Raji (cell line): Measurements from ENCODE around the gene CDCA4.

Source experiments
- POLR2A ChIP-seq: IDR thresholded peaks from 2 replicates; pipeline ENCODE4 v1.6.1; 2011; ENCODE audit warnings: low read depth, low read length, control low read depth; ENCODE audit not compliant: insufficient read depth

Gene CDCA4

DNA sequence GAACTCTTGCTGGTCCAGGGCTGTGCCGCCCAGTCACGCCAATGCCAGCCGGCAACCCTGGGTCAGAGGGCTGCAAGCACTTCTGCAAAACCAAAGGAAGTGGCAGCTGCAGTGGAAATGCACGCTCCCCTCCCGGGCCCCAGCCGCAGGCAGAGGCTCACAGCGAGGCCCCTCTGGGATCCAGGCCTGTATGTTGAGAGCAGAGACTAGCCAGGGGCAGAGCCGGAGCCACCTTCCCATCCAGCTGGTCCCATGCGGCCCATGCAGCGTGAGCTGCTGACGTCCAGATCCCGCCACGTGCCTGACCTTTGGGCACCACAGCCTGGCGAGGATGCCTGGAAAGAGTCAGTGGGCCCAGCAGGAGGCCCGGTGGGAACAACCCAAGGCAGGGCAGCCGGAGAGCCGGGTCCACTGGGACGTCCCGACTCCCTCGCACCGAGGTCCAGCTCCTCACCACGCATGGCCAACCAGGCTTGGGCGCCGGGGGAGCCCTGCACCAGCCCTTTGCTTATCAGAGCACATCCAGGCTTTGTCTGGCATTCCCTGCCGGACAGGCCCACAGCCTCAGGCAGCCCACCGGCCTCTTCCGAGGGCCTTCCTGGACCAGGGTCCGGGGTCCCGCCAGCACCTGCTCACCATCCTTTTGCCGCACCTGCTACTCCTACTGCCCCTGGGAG is 40.0 kb upstream of the CDCA4 start:
- no peak for TF ChIP-seq POLR2A

DNA sequence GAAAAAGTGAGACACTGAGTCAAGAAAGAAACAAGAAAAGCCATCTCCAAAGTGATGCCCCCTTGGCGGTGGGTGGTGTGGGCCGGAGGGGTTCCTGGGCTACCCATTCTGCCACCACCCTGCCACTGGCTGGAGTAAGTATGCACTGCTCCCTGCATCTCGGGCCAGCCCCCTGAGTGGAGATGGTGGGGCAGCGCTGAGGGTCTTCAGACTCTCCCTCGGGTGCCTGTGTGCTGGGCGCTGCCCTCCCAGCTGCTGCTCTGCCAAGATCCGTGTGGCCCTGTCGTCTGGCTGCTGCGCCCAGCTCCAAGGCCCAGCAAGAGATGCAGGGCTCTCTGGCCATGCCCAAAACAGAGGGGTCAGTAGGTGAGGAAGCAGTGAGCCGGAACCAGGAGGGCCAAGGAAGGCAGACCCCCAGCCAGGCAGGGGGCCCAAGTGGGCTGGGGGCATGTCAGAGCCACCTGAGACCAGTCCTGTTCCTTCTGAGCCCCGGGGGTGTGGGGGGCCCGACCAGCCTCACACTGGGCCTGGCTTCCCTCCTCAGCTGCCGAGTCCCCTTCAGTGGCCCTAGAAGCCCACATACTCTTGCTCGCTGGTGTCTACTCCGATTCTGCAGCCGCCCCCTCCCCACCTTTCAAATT is 39.2 kb upstream of the CDCA4 start:
- no peak for TF ChIP-seq POLR2A

DNA sequence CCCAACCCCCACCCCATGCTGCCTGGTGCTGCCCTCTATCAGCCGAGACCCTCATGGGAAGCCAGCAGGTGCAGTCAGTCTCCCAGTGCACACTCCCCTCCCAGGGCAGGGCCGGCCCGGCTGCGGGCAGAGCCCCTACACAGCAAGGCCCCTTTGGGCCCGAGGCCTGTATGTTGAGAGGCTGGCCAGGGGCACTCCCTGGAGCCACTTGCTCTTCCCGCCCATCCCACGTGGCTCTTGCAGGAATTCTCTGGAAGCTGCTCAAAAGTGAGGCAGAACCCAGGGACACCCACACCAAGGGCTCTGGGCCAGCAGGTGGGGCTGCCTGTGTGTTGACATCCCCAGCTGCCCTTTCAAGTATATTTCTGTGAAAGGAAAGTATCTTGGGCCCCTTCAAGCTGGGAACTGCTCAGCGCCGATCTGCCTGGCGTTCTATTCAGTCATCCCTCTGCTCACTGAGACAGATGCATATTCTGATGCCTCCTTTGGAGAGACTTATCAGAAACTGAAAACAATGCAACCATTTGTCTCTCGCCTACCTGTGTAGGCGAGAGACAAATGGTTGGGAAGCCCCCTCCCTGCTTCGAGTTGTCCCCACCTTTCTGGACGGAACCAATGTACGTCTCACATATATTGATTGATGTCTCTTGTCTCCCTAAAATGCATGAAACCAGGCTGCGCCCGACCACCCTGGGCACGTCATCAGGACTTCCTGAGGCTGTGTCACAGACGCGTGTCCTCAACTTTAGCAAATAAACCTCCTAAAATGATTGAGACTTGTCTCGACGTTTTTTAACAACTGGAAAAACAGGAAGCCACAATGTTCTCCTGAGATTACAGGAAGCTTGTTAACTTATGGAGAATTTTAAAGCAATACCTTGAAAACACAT is 38.4 kb upstream of the CDCA4 start:
- TF ChIP-seq POLR2A: no peak

DNA sequence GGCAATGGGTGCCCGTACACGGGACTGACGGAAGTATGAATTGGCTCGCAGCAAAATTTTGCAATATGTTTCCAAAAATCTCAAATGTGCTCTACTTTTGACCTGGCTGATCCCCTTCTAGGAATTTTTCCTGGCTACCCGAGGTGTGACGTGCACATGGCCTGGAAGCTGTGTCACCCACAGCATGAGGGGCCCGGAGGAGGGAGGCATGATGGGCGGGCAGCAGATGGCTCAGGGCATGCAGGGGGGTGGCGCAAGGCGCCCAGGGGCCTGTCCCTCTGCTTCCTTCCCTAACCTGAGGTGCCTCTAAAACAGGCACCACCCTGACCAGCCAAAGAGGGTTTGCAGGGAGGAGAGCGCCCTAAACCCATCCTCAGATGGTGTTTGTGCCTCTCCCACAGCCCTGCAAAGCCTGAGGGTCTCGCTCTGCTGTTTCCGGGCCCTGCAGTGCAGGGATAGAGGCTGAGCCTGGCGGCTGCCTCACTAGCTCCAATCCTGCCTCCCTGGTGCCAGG is 37.7 kb upstream of the CDCA4 start:
- no peak for TF ChIP-seq POLR2A

DNA sequence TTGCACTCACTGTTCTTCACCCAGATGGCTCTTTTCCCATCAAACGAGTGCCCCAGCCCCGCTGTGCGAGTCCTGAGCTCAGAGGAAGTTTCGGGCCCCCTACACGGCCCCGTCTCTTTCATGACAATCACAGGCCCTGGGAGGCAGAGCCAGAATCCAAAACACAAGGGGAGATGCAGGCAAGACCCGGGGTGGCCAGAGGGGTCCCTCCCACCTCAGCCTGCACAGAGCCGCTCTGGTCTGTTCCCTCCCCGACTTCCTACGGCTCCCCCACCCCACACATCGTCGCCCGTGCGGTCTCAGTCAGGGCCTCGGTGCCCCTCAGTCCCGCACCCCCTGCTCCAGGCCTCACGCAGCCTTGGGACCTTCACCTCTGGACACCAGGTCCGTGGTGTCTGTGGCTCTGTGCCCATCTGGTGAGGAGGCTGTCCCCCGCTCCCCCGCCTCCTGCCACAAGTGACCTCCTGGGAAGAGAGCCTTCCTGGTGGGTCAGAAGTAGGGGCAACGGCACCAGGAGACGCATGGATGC is 35.5 kb upstream of the CDCA4 start:
- TF ChIP-seq POLR2A: no peak

DNA sequence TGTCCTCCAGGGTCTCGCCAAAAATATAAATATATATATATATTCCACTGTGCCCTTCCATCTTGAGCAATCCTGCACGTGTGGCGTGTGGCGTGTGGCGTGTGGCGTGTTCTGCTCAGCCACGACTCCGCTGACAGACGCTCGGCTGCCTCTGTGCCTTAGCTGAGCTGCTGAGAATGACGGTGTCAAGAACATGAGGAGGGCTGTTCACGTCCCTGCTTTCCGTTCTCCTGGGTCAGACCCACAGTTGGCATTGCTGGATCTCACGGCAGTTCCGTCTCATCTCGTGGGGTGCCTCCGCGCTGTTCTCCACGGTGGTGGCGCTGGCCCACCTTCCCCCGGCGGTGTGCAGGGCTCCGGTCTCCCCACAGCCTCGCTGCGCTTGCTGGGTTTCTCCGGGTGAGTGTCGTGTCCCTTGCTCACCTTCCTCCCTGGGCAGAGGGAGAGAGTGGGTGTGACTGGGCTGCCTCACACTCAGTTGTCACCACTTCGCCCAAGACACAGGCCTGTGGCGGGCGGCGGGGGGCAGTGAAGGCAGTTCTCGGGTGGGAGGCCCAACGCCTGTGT is 34.9 kb upstream of the CDCA4 start:
- no peak for TF ChIP-seq POLR2A

DNA sequence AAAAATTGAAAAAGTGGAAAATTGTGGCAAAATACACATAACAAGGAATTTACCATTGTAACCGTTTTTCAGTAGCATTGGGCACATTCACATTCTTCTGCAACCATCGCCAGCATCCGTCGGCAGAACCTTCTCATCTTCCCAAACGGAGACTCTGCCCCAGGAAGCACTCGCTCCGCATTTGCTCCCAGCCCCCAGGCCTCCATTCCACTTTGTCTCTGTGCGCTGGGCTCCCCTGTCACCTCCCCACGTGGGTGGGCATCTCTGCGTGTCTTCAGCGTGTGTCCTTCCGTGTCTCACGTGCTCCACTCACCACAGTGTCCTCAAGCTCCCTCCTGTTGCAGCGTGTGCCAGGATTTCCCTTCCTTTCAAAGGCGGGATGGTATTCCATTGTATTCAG is 34.5 kb upstream of the CDCA4 start:
- TF ChIP-seq POLR2A: no peak

DNA sequence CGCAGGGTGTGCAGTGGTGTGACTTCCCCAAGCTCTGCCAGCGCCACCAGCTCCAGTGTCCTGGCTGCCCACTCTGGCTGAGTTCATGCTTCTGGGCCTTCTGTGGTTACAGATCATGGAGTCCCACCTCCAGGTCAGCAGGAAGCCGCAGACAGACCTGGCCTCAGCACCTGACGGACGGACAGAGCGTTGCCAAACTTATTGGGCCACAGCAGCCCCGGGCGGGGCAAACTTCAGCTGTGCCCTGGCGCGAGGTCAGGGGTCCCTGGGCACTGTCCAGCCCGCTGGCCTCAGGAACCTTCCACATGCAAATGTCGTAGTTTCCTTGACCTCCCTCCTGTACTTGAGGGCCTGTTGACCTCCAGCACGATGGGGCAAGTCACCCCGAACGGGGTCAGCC is 33.1 kb upstream of the CDCA4 start:
- no peak for TF ChIP-seq POLR2A

DNA sequence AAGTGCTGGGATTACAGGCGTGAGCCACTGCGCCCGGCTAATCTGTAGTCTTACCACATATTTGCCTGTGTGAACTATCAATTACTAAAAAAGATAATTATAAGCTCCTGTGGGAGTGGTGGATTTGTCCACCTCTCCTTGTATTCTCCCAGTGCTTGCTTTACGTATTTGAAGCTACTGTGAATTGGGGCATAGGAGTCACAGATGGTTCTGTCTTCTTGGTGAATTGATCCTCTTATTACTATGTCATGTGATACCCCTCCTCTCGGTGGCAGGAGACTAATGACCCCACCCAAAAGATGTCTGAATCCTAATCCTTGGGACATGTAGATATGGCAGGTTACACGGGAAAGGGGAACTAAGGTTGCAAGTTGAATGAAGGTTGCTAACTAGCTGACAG is 32.5 kb upstream of the CDCA4 start:
- no peak for TF ChIP-seq POLR2A

DNA sequence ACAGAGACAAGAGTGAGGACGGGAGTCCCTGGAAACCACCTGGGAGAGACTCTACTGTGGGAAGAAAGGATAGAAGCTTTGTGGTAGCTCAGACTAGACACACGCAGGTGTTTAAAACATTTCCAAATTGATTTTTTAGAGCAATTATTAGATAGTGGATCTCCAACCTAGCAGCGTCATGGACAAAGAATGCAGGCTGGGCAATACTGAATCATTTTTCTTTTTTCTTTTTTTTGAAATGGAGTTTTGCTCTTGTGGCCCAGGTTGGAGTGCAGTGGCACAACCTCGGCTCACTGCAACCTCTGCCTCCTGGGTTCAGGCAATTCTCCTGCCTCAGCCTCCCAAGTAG is 31.2 kb upstream of the CDCA4 start:
- no peak for TF ChIP-seq POLR2A

DNA sequence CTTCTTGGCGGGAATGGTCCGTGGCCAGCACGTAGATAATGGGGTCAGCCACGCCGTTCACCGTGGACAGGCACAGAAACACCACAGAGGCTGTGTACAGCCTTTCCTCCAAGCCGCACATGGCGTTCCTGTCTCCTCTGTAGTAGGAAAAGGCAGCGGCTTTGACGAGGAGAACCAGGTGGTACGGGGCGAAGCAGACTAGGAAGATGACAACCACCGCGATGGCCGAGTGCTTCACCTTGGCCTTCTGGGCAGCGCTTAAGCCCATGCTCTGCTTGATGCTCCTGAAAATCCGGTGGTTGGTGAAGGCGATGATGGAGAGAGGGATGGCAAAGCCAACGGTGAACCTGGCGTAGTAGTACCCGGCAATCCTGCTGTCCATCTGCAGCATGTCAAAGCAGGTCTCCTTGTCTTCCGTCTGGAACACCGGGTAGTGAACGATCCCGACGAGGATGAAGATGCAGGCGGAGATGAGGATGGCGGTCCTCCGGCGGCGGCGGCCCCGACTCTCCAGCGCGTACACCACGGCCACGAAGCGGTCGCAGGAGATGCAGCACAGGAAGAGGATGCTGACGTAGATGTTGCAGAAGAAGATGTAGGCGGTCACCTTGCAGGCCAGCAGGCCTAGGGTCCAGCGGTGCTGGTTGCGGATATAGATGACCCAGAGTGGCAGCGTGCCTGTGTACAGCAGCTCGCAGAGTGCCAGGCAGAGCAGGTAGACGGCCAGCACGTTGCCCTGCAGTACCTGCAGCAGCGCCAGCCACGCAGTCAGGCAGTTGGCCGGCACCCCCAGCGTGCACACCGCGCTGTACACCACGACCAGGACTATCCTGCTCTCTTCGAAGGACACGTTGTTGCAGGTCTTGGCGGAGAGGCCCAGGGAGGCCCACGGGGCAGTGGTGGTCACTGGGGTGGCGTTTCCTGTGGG is 30.6 kb upstream of the CDCA4 start:
- TF ChIP-seq POLR2A: no peak

DNA sequence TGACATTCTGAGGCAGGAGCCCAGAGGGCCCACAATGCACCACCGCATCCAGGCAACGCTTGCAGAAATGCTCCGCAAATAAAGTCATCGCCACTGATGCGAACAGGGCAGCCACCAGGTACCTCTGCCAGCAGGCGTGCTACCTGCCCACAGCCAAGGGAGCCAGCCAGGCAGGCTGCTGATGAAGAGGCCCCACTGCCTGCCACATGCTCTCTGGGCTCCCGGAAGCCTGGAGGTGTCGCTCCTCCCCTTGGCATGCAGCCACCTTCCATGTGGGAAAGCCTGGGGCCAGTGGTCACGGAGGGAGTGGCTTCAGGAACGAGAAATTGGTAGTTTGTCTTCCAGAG is 29.6 kb upstream of the CDCA4 start:
- no peak for TF ChIP-seq POLR2A

DNA sequence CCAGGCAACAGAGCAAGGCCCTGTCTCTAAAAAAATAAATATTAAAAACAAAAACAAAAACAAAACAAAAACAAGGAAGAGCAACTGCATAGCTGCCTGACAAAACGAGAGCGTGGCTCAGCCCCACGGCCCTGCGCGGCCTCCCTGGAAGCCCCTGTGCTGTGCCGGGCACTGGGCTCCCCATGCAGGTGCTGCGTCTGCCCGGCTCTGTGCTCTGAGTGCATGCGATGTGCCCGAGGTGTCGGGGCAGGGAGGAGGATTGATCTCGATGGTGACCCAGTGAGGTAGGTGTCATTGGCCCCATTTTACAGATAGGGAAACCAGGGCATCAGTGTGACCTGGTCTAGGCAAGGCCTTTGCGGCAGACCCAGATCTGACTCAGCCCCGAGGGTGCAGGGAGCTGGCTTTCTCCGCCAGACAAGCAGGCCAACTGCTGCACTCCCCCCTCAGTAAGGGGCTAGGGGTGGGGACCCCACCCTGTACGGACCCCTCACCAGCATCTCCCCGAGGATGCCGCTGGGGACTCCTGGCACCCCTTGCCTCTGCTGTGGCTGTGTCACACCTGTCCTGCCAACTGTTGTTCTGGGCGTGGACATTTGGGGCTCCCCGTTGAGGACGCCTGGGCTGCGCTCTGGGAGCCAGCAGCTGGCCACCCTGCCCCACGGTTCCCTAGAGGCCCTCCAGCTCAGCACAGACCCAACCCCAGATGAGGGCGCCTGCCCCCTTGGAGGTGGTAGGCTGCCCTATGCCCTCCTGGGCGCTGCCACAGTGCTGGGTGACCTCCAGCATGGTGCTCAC is 29.1 kb upstream of the CDCA4 start:
- TF ChIP-seq POLR2A: no peak
